GM10248 (cell line): Measurements from ENCODE around the gene PSMG3.

Experiments
- CTCF ChIA-PET: fragments of 300-600 bp; sonication (Branson Sonifier 250); formaldehyde crosslinking; extraction: SDS; loops from one replicate; lab custom pipeline; 2021; ENCODE audit warnings: antibody characterized with exemption; lab: Yijun Ruan, JAX
- POLR2A ChIA-PET: fragments of 350-650 bp; sonication (Branson Sonifier 250); formaldehyde crosslinking; extraction: SDS; loops from one replicate; lab custom pipeline; 2020; ENCODE audit warnings: antibody characterized with exemption; lab: Yijun Ruan, JAX
- DNase-seq: peaks from one replicate; pipeline ENCODE4 v3.0.0; 2012; ENCODE audit errors: extremely low spot score
- CTCF ChIP-seq: IDR thresholded peaks from 2 replicates; pipeline ENCODE4 v1.5.1; 2012; ENCODE audit warnings: mild to moderate bottlenecking, low read depth; ENCODE audit errors: extremely low read depth, missing control alignments, control extremely low read depth

Gene PSMG3

GRCh38 chr7:1542841-1543747 lies 26.7 kb downstream of the PSMG3 start:
- TF ChIP-seq CTCF: no peak
- ChIA-PET POLR2A (no interaction called here), CTCF (no interaction called here)
- no peak for DNase-seq

GRCh38 chr7:1542329-1542728 lies 27.5 kb downstream of the PSMG3 start:
- no peak for DNase-seq
- no peak for TF ChIP-seq CTCF
- POLR2A ChIA-PET: no interaction called here
- CTCF ChIA-PET: no interaction called here

- ChIA-PET CTCF (no interaction called here), POLR2A (no interaction called here)
- no peak for DNase-seq
- no peak for TF ChIP-seq CTCF
These were observed 28.2 kb downstream of the PSMG3 start for GRCh38 chr7:1541431-1542162.

- ChIA-PET POLR2A (no interaction called here), CTCF (no interaction called here)
- TF ChIP-seq CTCF: no peak
- no peak for DNase-seq
These were observed 29.0 kb downstream of the PSMG3 start for GRCh38 chr7:1540776-1541271.

- ChIA-PET CTCF (no interaction called here), POLR2A (no interaction called here)
- no peak for DNase-seq
- no peak for TF ChIP-seq CTCF
These were observed 29.7 kb downstream of the PSMG3 start for GRCh38 chr7:1539882-1540775.
